HepG2 (cell line): ENCODE data around the gene ELF1. TPM values are rescaled to one million over a fixed set of nuclear protein-coding genes. Genes with fewer than 3 reads are reported as not detected.

Experiments
- HDAC6 ChIP-seq: fragments of 200-600 bp; sonication (generic); IDR thresholded peaks from 2 replicates; pipeline ENCODE4 v1.7.0; 2017; ENCODE audit warnings: mild to moderate bottlenecking, antibody characterized with exemption, low read length, low read depth
- LBX2 ChIP-seq: sonication (generic); formaldehyde crosslinking; IDR thresholded peaks from 2 replicates; pipeline ENCODE4 v1.5.0; 2020; ENCODE audit warnings: missing genetic modification reagents, mild to moderate bottlenecking, borderline replicate concordance
- MLX ChIP-seq: IDR thresholded peaks from 2 replicates; pipeline ENCODE4 v1.6.1; 2016
- MNT ChIP-seq: fragments of 450-650 bp; IDR thresholded peaks from 2 replicates; pipeline ENCODE4 v1.6.1; 2016
- MTA3 ChIP-seq: sonication (generic); formaldehyde crosslinking; IDR thresholded peaks from 2 replicates; pipeline ENCODE4 v1.4.0; 2020; ENCODE audit warnings: missing genetic modification reagents
- PTBP1 ChIP-seq: fragments of 200-400 bp; formaldehyde crosslinking; IDR thresholded peaks from 2 replicates; pipeline ENCODE4 v1.6.1; 2018; ENCODE audit warnings: low read length, low read depth; ENCODE audit not compliant: poor library complexity, severe bottlenecking
- SOX13 ChIP-seq, 3 experiments: fragments of 450-650 bp in 1 of 3; sonication (generic) in 1 of 3; formaldehyde crosslinking in 1 of 3; IDR thresholded peaks in 2 of 3; conservative IDR thresholded peaks in 1 of 3; 2 replicates each; pipeline versions ENCODE4 v1.5.0 to v1.6.1; 2016 to 2020; ENCODE audit warnings: antibody characterized with exemption in 1 of 3, mild to moderate bottlenecking in 1 of 3, missing compliant biosample characterization in 1 of 3, missing genetic modification reagents in 1 of 3, moderate library complexity in 1 of 3
- SRF ChIP-seq: IDR thresholded peaks from 2 replicates; pipeline ENCODE4 v1.6.1; 2011; ENCODE audit warnings: mild to moderate bottlenecking, low read depth, low read length, moderate library complexity
- XRCC5 ChIP-seq: fragments of 200-400 bp; formaldehyde crosslinking; optimal IDR thresholded peaks from 2 replicates; pipeline ENCODE3; 2017; ENCODE audit warnings: mild to moderate bottlenecking, low read length
- ZBTB10 ChIP-seq: sonication (generic); formaldehyde crosslinking; IDR thresholded peaks from 2 replicates; pipeline ENCODE4 v1.4.0; 2020; ENCODE audit warnings: missing genetic modification reagents, borderline replicate concordance
- ZFAT ChIP-seq: sonication (generic); formaldehyde crosslinking; conservative IDR thresholded peaks from 2 replicates; pipeline ENCODE4 v1.8.1; 2023; ENCODE audit warnings: missing genetic modification reagents, inconsistent platforms
- ZFYVE20 ChIP-seq: sonication (generic); formaldehyde crosslinking; IDR thresholded peaks from 2 replicates; pipeline ENCODE4 v1.8.0; 2023; ENCODE audit warnings: low read depth, mild to moderate bottlenecking, moderate library complexity, missing genetic modification reagents, borderline replicate concordance
- ZNF274 ChIP-seq: sonication (generic); formaldehyde crosslinking; IDR thresholded peaks from 2 replicates; pipeline ENCODE4 v1.5.1; 2020; ENCODE audit warnings: mild to moderate bottlenecking, missing genetic modification reagents
- ZNF34 ChIP-seq: sonication (generic); formaldehyde crosslinking; IDR thresholded peaks from 2 replicates; pipeline ENCODE4 v1.4.0; 2020; ENCODE audit warnings: mild to moderate bottlenecking, missing genetic modification reagents, borderline replicate concordance
- ZNF567 ChIP-seq: sonication (generic); formaldehyde crosslinking; IDR thresholded peaks from 2 replicates; pipeline ENCODE4 v1.8.1; 2023; ENCODE audit warnings: mild to moderate bottlenecking, missing genetic modification reagents, borderline replicate concordance
- ZNF646 ChIP-seq: sonication (generic); formaldehyde crosslinking; IDR thresholded peaks from 2 replicates; pipeline ENCODE4 v1.9.0; 2021; ENCODE audit warnings: mild to moderate bottlenecking, missing genetic modification reagents
- polyA plus RNA-seq, 8 experiments: library from polyadenylated mRNA; depleted of rRNA in 3 of 8; stranded (reverse) in 7 of 8; unstranded in 1 of 8; fragments of >200 nt; fragmentation: Illumina TruSeq in 4 of 8; extraction: Trizol in 4 of 8; gene quantifications; 2 replicates each; pipeline versions ENCODE4 v1.2.1 to v1.2.3, GENCODE V29; 2011 to 2016; ENCODE audit warnings: low read depth in 4 of 8, missing spikeins in 1 of 8, mixed read lengths in 1 of 8; ENCODE audit not compliant: insufficient read depth in 1 of 8
- total RNA-seq, 5 experiments: library from RNA; depleted of rRNA; stranded (reverse); fragments of >200 nt; fragmentation: Illumina TruSeq; extraction: Trizol; gene quantifications; 2 replicates each; pipeline ENCODE4 v1.2.3, GENCODE V29; 2016; ENCODE audit warnings: low read depth in 1 of 5

ELF1 gene
- total and polyA plus RNA-seq, 2 of the 13 experiments (the other 11 are each of a cell fraction or from before 2014, with no cell fraction given): 24.6 to 71.5 TPM

DNA sequence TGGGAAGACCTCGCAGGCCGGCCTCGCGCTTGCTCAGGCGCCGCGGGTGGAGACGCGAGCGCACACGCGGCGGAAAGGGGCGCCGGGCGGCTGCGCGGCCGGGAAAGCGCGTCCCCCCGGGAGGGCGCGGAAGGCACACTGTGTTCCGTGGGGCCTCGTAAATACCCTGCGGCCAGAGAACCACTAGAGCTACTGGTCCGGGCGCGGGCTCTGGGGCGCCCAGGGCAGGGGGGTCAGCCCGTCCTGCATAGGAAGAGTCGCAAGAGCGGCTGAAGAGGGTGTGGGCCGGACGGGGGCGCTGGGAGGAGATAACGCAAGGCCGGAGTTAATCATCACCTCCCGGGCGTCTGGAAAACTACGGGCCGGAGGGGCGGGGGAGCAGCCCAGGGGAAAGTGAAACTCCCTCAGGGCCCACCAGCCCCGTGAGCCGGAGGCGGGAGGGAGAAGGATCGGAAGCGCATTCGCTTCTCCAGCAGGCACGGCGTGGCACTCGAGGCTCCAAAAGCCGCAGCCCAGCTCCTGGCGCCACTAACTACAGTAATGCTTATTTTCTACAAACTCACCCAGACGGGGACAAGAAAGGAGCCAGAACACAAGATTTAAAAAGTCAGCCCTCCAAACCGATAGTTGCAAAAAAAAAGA is 41.1 kb upstream of the ELF1 start (continued):
- TF ChIP-seq ZNF274 (no peak; the same call in 1 of the 2 replicates), XRCC5 (peak; percentile 73), ZFYVE20 (no peak), ZFAT (no peak), MLX (CRISPR knock-in tag) (no peak), ZBTB10 (CRISPR knock-in tag) (no peak), ZNF567 (CRISPR knock-in tag) (peak; percentile 46; the same call in 1 of the 2 replicates), LBX2 (CRISPR knock-in tag) (peak; percentile 66; the same call in 1 of the 2 replicates), MNT (no peak), SOX13 (IDR thresholded peaks at IDR 0.05) (peak; percentile 47; the same call in 1 of the 2 replicates), SOX13 (CRISPR knock-in tag; conservative IDR thresholded peaks at IDR 0.05 in 1 of 2, IDR thresholded peaks at IDR 0.05 in 1 of 2) (peak in 1 of 2 experiments; percentile 60; a peak in 2 of 4 replicates), PTBP1 (peak; percentile 69), SRF (no peak), ZNF34 (CRISPR knock-in tag) (peak; percentile 64; the same call in 1 of the 2 replicates), ZNF646 (0 out of 2 replicates have a peak, but pooled peaks have one; percentile 37), MTA3 (CRISPR knock-in tag) (no peak), HDAC6 (no peak)
